Stimulated activated CD4-positive, alpha-beta T cell treated with anti-CD3 and anti-CD28 coated beads, Interleukin-4, amount 100 ng/mL, for 1 hour (primary cell): Measurements from ENCODE around the gene CD248.
A peak's percentile ranks its signal among the peaks of the same experiment; 100 is the strongest.
"Not testable (repeated sequence)": the region's sequence is repeated elsewhere in the genome, so short reads cannot be mapped to it uniquely, and the experiment has no call there.

Source experiments
- DNase-seq: peaks from one replicate; pipeline ENCODE4 v3.0.0-alpha.2; 2020

Gene CD248

GRCh38 chr11:66316849-66317251 lies at the start of gene CD248:
CD248 (minus strand) TSS chr11:66317044; CDS start chr11:66317027, 17 bp downstream.
- DNase-seq: no peak

DNA sequence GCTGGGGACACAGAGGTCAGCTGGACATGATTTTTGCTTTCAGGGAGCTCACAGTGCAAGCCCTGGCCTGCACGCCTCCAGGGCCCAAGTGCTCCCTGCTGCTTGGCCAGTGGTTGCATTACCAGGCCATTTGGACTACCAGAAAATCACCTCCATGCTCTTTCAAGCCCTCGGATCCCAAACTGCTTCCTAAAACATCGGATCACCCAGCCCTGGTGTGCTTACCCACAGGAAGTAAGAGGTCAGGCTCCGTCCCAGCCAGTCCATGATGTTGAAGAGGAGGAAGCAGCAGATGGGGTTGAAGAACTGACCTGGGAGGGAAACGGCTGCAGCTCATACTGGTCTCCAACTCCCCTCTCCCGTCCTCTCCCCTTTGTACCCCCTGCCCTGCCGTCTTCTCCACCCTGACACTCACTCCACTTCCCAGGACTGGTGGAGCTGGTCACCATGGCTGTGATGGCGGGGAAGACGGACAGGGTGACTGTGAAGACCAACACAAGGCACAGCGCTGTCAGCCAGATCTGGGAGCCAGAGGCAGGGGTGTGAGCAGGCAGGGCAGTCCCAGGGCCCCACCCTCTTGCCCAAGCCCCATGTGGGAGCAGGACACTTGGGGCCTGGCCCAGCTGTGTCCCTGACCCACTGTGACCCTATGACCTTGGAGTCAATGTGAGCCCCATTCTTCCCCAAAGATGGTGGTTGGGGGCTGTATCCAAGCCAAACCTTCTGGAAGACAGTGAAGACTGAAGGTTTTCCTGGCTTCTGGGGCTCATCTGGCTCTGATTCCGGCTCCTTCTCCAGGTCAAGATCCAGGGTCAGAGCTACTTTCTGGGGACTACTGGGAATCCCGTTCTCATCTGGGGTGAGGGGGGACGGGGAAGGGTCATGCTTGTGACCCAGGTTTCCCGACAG lies 49.1 kb upstream of the CD248 start:
- DNase-seq: no peak

- no peak for DNase-seq
Measured at GRCh38 chr11:66365166-66365565, 48.3 kb upstream of the CD248 start.

GRCh38 chr11:66363805-66364535 lies 47.1 kb upstream of the CD248 start:
- peak; percentile 77 for DNase-seq

DNA sequence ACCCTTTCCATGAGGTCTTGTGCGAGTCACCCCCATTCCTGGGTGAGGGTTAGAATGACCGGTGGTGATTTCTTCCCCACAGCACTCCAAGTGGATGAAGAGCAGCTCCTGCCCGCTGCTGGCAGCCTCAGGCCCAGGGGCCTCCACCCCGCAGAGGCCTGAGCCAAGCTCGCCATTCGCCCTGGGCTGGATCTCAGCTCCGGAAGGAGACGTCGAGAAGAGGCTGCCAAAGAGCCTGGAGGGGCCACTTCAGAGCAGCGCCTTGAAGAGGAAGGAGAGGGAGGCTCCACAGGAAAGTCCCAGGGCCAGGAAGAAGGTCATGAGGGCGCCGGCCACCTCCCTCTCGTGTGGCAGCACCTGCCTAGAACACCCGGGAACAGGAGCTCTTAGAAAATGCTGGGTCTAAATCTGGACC lies 46.4 kb upstream of the CD248 start:
- DNase-seq: no peak

DNA sequence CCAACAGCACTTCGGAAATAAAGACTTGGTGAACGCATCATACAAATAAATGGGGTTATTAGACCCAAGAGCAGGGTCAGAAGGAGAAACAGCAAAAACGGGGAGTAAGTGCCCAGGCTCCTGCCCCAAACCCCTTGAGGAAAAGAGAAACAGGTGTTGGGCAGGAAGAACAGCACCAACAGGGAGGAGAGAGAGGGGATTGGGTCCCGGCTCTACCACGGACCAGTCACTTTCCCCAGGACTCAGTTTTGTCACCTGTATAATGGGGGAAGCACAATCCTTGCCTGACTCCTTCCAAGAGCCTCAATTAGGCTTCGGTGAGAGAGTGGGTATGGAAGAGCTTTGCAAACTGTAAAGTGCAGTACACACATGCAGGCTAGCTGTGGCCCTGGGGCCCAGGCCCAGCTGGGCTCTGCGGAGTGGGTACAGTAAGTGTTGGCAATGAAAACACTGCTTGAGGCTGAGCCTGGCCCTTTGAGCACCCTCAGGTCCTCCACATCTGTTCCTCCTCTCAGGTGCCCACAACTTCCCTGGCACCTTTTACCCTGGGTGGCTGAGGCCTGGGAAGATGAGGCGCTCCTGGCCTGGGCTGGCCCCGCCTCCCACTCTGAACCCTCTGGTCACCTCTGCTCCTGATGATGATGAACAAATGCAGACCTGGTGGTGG lies 45.8 kb upstream of the CD248 start:
- DNase-seq: no peak

DNA sequence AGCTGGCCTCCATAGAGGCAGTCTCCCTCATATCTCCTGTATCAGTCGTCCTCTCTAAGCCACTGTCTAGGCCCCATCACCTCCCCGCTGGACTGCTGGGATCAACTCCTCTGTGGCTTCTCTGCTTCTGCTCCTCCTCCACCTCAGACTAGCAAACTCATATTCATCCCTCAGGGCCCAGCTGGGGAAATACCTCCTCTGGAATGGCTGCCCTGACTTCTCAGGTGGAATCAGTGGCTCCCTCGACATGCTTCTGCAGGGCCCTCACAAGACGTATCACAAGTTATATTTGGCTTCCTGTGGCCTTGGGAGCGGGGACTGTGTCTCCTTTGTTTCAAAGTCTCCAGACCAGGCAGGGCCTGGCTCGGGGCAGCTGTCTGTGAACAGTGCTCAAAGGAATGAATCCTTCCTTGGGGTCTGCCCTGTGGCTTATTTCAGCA lies 44.7 kb upstream of the CD248 start:
- DNase-seq: no peak

- DNase-seq: no peak
Measured at GRCh38 chr11:66360406-66361073, 43.7 kb upstream of the CD248 start.

DNA sequence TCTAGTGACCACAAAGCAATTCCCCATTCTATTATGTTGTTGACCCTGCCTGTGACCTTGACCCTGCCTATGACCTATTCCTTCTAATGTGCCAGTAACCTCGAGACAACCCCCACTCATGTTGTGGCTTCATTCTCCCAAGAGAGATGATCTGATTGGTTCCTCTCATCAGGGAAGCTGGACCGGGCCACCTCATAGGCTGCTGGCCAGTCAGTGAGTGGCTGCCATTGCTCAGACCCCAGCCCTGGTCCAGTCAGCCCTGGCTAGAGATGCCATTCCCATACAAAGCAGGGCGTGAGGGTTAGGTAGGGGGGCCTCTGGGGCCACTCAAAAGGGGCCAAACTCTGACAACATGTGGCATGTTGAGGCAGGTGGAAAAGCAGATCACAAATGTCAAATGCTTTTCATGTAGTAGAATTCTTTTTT lies 42.8 kb upstream of the CD248 start:
- DNase-seq: no peak

- not testable (repeated sequence) for DNase-seq
Measured at GRCh38 chr11:66350560-66351235, 33.9 kb upstream of the CD248 start.

- DNase-seq: no peak
Measured at GRCh38 chr11:66349084-66349386, 32.2 kb upstream of the CD248 start.

GRCh38 chr11:66347425-66348276 lies 30.8 kb upstream of the CD248 start, which contains the start of gene B4GAT1:
B4GAT1 (minus strand) TSS chr11:66347629; CDS start chr11:66347545, 84 bp downstream.
- DNase-seq: peak; percentile 79

DNA sequence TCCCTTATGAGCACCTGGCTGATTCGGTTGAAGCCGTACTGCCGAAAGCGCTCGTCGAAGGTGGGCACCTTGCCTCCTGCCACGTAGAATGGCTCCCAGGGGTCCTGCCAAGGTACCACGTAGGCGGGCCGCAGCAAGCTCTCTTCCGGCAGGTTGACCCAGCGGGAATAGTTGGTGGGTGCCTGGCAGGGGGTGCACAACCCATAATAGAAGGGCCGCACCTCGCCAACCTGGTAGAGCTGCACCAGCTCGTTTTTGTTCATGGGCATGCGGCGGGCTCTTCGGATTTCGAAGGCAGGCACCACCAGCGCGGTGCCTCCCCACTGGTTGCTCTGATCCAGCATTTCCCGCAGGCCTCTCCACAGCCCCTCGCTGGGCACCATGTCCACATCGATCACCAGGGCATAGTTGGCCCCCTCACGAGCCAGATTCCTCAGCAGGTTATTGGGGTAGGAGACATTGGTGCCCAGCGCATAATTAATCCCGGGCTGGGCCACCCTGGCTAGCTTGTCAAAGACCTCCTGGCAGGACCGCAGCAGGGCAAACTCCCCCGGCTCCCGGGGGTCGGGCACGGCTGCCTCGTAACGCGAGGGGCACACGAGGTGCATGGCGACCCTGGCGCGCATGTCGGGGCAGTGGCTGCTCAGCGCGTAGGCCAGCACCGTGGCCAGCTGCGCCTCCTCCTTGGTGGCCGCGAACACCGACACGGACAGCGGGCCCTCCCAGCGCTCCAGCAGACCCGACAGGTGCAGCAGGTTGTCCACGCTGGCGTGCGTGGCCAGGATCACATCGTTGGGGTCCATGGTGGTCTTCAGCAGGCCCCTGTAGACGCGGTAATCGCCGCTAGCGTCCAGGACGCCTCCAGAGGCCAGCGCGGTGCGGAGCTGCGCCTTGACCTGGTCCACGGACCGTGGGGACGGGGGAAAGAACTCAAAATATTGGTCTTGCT lies 29.9 kb upstream of the CD248 start:
- no peak for DNase-seq

- DNase-seq: no peak
Measured at GRCh38 chr11:66345316-66345649, 28.4 kb upstream of the CD248 start.

DNA sequence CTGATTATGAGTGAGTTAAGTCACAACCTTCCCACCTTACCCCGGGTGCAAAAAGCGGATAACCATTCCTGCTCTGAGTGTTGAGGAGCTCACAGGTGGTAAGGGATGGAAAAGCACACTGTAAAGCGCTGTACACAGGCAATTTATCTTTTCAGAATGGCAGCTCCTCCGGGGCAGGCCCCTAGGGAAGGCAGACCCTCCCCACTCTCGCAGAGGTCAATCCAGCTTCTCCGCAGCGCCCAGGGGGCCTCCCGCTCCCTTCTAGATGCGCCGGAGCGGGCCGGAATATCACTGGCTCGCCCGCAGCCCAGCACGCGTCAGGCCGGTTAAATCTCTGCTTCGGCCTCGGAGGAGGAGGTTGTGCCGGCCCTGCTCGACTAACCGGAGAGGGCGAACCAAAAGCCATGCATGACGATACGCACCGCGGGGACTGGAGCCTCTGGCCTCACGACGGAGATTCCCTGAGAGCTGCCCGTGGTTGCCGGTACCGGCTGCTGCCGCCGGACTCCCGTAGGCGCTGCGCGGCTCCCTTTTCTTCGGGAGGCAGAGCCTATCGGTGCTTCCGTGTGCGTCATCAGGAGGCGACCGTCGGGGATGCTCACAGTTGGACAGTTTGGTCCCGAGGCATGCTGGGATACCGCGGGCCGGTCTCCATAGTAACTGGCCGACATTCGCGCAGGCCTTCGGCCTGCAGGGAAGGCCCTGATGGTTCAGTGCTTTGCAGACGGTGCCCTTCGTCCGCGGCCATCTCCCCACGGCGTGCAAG lies 27.9 kb upstream of the CD248 start, which contains the start of gene BRMS1:
TSS of gene BRMS1 (minus strand) at position 555 of the 766 bp plus-strand sequence. CDS start 2,870 bp downstream, outside the sequence.
- DNase-seq: peak; percentile 97

DNA sequence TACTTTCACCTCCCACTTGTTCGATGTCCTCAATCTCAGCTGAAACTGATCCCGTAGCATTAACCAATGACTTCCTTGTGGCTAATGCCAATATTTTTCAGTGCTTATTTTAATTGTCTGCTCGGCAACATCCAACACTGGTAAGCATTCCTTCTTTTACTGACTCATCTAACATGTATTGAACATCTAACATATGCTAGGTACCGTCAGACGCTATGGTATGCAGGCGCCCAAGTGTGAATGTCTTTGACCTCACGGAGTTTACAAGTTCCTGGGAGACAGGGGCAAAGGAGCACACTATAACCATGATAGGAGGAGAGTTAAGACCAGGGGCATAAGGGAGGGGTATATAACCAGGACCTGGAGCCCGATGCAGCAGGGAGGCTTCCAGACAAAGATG lies 26.3 kb upstream of the CD248 start:
- no peak for DNase-seq

DNA sequence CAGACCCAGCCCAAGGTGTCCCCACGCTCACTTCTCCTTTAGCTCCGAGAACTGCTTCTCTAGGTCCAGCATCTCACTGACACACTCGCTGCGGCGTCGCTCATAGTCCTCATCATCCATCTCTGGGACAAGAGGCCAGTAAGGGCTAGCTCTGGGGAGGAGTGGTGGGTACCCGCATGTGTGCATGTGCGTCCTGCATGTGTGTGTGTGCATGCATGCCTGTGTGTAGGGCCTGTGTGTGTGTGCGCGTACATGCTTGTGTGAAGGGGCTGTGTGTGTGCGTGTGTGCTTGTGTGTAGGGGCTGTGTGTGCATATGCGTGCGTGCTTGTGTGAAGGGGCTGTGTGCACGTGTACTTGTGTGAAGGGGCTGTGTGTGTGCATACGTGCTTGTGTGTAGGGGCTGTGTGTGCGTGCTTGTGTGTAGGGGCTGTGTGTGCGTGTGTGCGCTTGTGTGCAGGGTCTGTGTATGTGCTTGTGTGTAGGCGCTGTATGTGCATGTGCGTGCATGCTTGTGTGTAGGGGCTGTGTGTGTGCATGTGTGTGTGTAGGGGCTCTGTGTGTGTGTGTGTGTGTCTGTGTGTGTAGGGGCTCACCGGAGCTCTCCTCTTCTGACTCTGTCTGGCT lies 24.8 kb upstream of the CD248 start:
- no peak for DNase-seq

GRCh38 chr11:66340596-66341501 lies 24.0 kb upstream of the CD248 start:
- DNase-seq: no peak
